GM18508 (cell line): ENCODE measurements around the gene EPB41L4A.

ENCODE experiments used
- ATAC-seq: cut with Tn5 transposase; IDR thresholded peaks from one replicate; pipeline ENCODE4 v1.9.1; 2021; ENCODE audit warnings: moderate number of reproducible peaks; ENCODE audit not compliant: insufficient read depth, unreplicated experiment

Gene EPB41L4A

GRCh38 chr5:112179290-112179689 lies 239.8 kb downstream of the EPB41L4A start:
- ATAC-seq, result no peak

- ATAC-seq, result peak; percentile 63
Observed at GRCh38 chr5:112174959-112175594, 244.0 kb downstream of the EPB41L4A start.

- no peak for ATAC-seq
Observed at GRCh38 chr5:112165897-112166737, 253.0 kb downstream of the EPB41L4A start.

GRCh38 chr5:112165399-112165798 lies 253.7 kb downstream of the EPB41L4A start:
- ATAC-seq, result no peak

GRCh38 chr5:112163435-112163834 lies 255.6 kb downstream of the EPB41L4A start:
- ATAC-seq, result no peak

GRCh38 chr5:112161392-112161748 lies 257.7 kb downstream of the EPB41L4A start:
- no peak for ATAC-seq

GRCh38 chr5:112160652-112161391 lies 258.3 kb downstream of the EPB41L4A start:
- peak; percentile 89 for ATAC-seq

- no peak for ATAC-seq
Observed at GRCh38 chr5:112159435-112159834, 259.6 kb downstream of the EPB41L4A start.

GRCh38 chr5:112156211-112156610 lies 262.9 kb downstream of the EPB41L4A start:
- ATAC-seq, result no peak

- ATAC-seq, result no peak
Observed at GRCh38 chr5:112154940-112155686, 264.0 kb downstream of the EPB41L4A start.

- no peak for ATAC-seq
Observed at GRCh38 chr5:112149727-112150126, 269.4 kb downstream of the EPB41L4A start.

GRCh38 chr5:112146323-112147226 lies 272.5 kb downstream of the EPB41L4A start:
- ATAC-seq, result peak; percentile 70

GRCh38 chr5:112143690-112144089 lies 275.4 kb downstream of the EPB41L4A start:
- ATAC-seq, result no peak

- no peak for ATAC-seq
Observed at GRCh38 chr5:112142769-112143270, 276.3 kb downstream of the EPB41L4A start.

GRCh38 chr5:112141582-112141981 lies 277.5 kb downstream of the EPB41L4A start:
- ATAC-seq, result no peak

- ATAC-seq, result no peak
Observed at GRCh38 chr5:112138526-112138925, 280.6 kb downstream of the EPB41L4A start.

GRCh38 chr5:112136773-112137172 lies 282.3 kb downstream of the EPB41L4A start:
- no peak for ATAC-seq

- no peak for ATAC-seq
Observed at GRCh38 chr5:112127861-112128260, 291.2 kb downstream of the EPB41L4A start.

- no peak for ATAC-seq
Observed at GRCh38 chr5:112126982-112127381, 292.1 kb downstream of the EPB41L4A start.
